GM18867 (cell line): ENCODE results near the gene TMEM163.

Experiments
- ATAC-seq: cut with Tn5 transposase; IDR thresholded peaks from one replicate; pipeline ENCODE4 v1.9.1; 2021; ENCODE audit warnings: mild to moderate bottlenecking, moderate library complexity; ENCODE audit not compliant: unreplicated experiment

Gene TMEM163

GRCh38 chr2:134417968-134418582 lies 300.7 kb downstream of the TMEM163 start:
- no peak for ATAC-seq

DNA sequence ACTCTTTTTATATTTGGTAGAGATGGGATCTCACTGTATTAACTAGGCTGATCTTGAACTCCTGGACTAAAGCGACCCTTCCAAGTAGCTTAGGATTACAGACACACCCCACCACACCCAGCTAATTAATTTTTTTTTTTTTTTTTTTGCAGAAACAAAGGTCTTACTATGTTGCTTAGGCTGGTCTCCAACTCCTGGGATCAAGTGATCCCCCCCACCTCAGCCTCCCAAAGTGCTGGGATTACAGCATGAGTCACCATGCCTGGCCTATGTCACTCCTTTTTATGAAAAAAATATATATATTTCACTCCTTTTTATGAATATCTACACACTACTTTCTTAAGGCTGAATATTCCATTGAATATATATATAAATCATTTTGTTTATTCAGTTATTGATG lies 302.2 kb downstream of the TMEM163 start:
- no peak for ATAC-seq

- ATAC-seq, result no peak
These were observed 302.8 kb downstream of the TMEM163 start for GRCh38 chr2:134416018-134416417.

- ATAC-seq, result no peak
These were observed 304.9 kb downstream of the TMEM163 start for GRCh38 chr2:134413912-134414311.

GRCh38 chr2:134413430-134413829 lies 305.4 kb downstream of the TMEM163 start:
- ATAC-seq, result no peak

GRCh38 chr2:134412639-134412999 lies 306.2 kb downstream of the TMEM163 start:
- no peak for ATAC-seq

DNA sequence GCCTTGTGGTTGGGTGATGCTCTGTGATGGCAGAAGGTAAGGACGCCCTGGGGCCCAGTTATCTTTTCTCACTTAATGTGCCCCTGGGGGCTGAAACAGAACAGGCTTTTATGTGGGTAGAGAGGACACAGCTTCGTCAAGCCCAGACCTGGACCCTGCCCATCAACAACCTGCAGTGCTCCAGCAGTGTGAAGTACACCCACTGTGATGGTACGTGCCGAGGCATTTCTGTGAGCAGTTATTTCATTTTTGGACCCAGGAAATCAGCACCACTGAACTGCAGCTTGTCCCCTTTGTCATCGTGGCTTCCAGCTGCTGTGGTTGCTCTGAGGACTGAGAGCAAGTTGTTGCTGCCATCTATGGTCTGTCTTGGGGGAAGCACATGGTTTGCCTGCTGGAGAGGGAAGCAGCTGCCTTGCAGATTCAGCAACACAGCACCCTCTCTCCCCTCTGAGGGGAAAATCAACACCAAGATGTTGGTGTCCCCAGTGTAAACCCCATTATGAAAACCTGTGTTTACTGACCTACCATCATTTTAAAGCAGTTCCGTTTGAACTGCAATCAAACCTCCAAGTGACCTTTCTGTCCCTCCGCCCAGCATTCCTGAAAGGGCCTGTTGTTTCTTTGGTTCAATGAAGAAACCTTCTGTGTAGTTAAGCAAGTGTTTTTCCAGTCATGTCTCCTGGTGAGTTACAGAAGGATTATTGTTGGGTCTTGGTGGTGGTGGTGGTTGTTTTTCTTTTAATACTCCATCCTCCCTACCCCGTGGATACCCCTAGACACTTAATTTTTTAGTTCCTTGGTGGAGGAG lies 306.8 kb downstream of the TMEM163 start:
- peak; percentile 99 for ATAC-seq

DNA sequence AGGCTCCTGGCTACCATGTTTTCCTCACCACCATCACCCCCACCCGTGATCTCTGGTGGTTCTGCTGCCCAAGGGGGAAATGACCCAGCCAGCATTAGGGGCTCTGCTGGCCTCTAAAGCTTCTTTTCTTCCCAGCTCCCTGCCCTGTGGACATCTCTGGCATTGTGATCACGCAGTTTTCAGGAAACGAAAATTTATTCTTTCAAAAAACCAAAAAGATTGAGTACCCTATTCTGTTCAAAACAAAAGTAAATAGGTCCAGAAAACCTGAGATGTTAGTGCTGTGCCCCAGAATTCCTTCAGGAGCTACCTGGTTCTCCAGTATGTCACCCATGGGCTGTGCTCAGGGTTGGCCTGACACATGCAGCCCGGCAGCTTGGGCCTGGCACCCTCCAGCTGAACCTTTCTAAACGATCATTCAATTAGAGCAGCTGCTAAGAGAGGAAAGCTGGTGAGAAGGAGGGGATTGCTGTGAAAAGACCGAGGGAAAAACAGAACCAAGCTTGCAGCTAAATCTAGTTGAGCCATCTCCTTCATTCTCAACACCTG lies 307.4 kb downstream of the TMEM163 start:
- no peak for ATAC-seq

DNA sequence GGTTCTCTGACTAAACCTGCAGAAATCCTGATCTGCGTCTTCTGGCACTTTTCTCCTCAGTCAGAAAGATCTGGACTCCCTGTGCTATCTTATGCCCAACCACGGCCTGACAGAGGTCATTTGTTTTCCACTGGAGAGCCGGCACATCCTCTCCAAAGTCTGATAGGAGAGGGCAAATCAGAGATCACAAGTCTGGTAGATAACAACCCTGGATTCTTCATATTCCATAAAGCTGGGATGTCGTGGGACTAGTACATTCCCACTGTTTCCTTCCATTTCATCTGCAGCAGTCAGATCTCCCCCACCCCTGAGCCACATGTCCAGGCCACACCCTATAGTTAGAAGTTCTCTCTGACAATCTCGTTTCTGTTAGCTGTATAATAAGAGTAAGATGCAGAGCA lies 308.0 kb downstream of the TMEM163 start:
- ATAC-seq, result no peak

DNA sequence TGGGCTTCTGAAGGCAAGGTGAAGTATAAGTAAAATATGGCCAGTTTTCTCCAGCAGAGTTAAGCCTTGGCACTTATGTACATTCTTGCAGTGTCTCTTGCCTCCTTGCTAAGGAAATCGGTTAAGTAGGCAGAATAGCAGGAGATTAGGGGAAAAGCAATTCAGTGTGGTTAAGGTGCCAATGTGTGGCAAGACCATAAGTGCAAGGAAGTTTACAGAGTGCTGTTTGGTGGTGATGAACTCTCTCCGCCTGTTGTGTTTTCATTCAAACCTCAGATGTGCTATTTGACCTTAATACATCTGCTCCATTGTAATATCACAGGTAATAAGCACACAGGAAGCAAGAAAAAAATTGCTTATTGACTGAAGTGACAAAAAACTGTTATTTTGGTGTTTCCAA lies 308.8 kb downstream of the TMEM163 start:
- no peak for ATAC-seq

GRCh38 chr2:134408791-134409190 lies 310.0 kb downstream of the TMEM163 start:
- ATAC-seq, result no peak

- no peak for ATAC-seq
These were observed 310.4 kb downstream of the TMEM163 start for GRCh38 chr2:134408386-134408785.

DNA sequence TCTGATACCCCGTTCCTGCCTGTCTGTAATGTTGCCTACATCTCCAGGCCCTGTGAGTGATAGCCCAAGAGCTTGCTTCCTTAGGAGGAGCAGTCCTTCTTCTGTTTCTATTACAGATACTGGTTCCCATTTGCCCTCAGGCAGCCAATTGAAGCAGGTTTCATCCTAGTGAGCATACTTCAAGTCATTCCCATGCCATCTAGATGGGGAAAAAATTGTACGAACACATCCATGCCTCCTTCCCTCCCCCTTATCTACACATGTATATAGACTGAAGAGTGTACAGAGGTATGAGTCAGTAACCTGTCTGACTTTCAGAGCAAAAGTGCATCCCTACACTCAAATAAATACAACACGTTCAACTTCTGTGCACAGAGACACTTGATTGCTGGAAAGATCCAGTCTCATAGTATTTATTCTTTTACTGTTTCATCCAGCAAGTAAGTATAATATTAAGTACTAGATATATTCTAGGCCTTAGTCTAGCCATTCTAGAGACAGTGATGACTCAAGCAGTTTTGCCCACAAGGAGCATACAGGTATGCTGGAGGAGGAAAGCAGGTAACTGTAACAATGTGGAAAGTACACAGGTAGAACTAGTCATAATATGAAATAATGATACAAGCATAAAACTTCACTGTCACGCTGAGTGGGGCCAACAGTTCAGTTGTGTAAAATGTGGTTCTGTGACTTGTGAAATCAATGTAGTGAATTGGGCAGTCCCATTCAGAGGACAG lies 311.5 kb downstream of the TMEM163 start:
- no peak for ATAC-seq

DNA sequence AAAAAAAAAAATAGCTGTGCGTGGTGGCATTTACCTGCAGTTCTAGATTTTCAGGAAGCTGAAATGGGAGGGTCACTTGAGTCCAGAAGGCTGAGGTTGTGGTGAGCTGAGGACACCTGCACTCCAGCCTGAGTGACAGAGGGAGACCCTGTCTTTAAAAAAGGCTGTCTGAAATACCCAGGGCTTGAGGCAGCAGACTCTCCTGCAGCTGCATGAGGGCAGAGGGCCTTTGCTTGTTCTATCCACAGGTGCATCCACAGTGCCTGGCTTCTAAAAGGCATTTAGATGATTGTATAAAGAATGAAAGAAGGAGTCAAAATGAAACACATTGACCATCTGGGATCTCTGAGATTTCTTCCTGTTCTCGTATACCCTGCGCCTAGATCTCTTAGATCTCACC lies 312.1 kb downstream of the TMEM163 start:
- no peak for ATAC-seq

DNA sequence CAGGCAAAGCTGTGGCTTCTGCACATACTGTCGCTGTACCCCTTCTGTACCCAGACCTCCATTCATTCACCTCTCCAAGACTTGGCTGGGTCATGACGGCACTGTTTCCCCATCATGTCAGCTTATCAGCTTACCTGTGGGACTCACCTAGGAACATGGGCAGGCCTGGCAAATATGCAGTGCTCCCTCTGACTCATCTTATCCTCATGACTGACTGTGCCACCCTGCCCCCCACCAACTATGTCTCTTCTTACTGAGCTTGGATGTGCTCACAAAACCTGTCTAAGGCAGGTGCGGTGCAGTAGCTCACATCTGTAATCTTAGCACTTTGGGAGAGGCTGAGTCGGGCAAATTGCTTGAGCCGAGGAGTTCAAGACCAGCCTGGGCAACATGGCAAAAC lies 312.5 kb downstream of the TMEM163 start:
- ATAC-seq, result no peak
